ENCODE data around the gene PALLD. TPM values are rescaled to one million over a fixed set of nuclear protein-coding genes. Genes with fewer than 3 reads are reported as not detected.
"Not testable (repeated sequence)": the region's sequence is repeated elsewhere in the genome, so short reads cannot be mapped to it uniquely, and the experiment has no call there.

PALLD gene
- total RNA-seq, 1 donor from 2014 or later, result 16.4 TPM

- no peak overlapping the region for H3K4me3 Mint-ChIP-seq (ENCODE audit: unreplicated experiment)
- TF ChIP-seq CTCF (IDR thresholded peaks at IDR 0.05; ENCODE audit: unreplicated experiment), result no peak
- H3K27ac Mint-ChIP-seq (ENCODE audit: unreplicated experiment), result no peak overlapping the region
- no peaks in the 10 kb centered on the region for H3K27me3 Mint-ChIP-seq (ENCODE audit: unreplicated experiment)
- DNase-seq (ENCODE audit: low spot score), result no peak
- no peaks in the 10 kb centered on the region for H3K9me3 Mint-ChIP-seq (ENCODE audit: unreplicated experiment)
- no peaks in the 10 kb centered on the region for H3K36me3 Mint-ChIP-seq (ENCODE audit: low read depth, unreplicated experiment)
- no peaks in the 10 kb centered on the region for H3K4me1 Mint-ChIP-seq (ENCODE audit: unreplicated experiment)
These were observed 228.0 kb downstream of the PALLD start for GRCh38 chr4:168724686-168725411.

GRCh38 chr4:168725930-168726329, 229.1 kb downstream of the PALLD start:
- no peak for DNase-seq (ENCODE audit: low spot score)
- no peaks in the 10 kb centered on the region for H3K9me3 Mint-ChIP-seq (ENCODE audit: unreplicated experiment)
- TF ChIP-seq CTCF (IDR thresholded peaks at IDR 0.05; ENCODE audit: unreplicated experiment), result no peak
- no peaks in the 10 kb centered on the region for H3K4me1 Mint-ChIP-seq (ENCODE audit: unreplicated experiment)
- no peak overlapping the region for H3K4me3 Mint-ChIP-seq (ENCODE audit: unreplicated experiment)
- no peaks in the 10 kb centered on the region for H3K36me3 Mint-ChIP-seq (ENCODE audit: low read depth, unreplicated experiment)
- H3K27me3 Mint-ChIP-seq (ENCODE audit: unreplicated experiment), result no peaks in the 10 kb centered on the region
- no peak overlapping the region for H3K27ac Mint-ChIP-seq (ENCODE audit: unreplicated experiment)

GRCh38 chr4:168727181-168727580, 230.3 kb downstream of the PALLD start:
- not testable (repeated sequence) for H3K27me3 Mint-ChIP-seq (ENCODE audit: unreplicated experiment); H3K9me3 Mint-ChIP-seq (ENCODE audit: unreplicated experiment); H3K36me3 Mint-ChIP-seq (ENCODE audit: low read depth, unreplicated experiment); DNase-seq (ENCODE audit: low spot score); H3K4me1 Mint-ChIP-seq (ENCODE audit: unreplicated experiment); H3K27ac Mint-ChIP-seq (ENCODE audit: unreplicated experiment); H3K4me3 Mint-ChIP-seq (ENCODE audit: unreplicated experiment)

GRCh38 chr4:168731006-168731636, 234.3 kb downstream of the PALLD start:
- H3K9me3 Mint-ChIP-seq (ENCODE audit: unreplicated experiment), result no peaks in the 10 kb centered on the region
- no peak for TF ChIP-seq CTCF (IDR thresholded peaks at IDR 0.05; ENCODE audit: unreplicated experiment)
- no peak overlapping the region for H3K4me3 Mint-ChIP-seq (ENCODE audit: unreplicated experiment)
- H3K4me1 Mint-ChIP-seq (ENCODE audit: unreplicated experiment), result peaks cover 6% of the 10 kb centered on the region
- no peaks in the 10 kb centered on the region for H3K27me3 Mint-ChIP-seq (ENCODE audit: unreplicated experiment)
- no peak for DNase-seq (ENCODE audit: low spot score)
- no peak overlapping the region for H3K27ac Mint-ChIP-seq (ENCODE audit: unreplicated experiment)
- no peaks in the 10 kb centered on the region for H3K36me3 Mint-ChIP-seq (ENCODE audit: low read depth, unreplicated experiment)

- Mint-ChIP-seq H3K4me3 (ENCODE audit: unreplicated experiment) (no peak overlapping the region), H3K27ac (ENCODE audit: unreplicated experiment) (no peak overlapping the region), H3K9me3 (ENCODE audit: unreplicated experiment) (no peaks in the 10 kb centered on the region), H3K36me3 (ENCODE audit: low read depth, unreplicated experiment) (no peaks in the 10 kb centered on the region), H3K27me3 (ENCODE audit: unreplicated experiment) (no peaks in the 10 kb centered on the region), H3K4me1 (ENCODE audit: unreplicated experiment) (peaks cover 6% of the 10 kb centered on the region)
- DNase-seq (ENCODE audit: low spot score), result no peak
- no peak for TF ChIP-seq CTCF (IDR thresholded peaks at IDR 0.05; ENCODE audit: unreplicated experiment)
These were observed 235.0 kb downstream of the PALLD start for GRCh38 chr4:168731706-168732414.
